Myocyte (in vitro differentiated cells): ENCODE data around the gene SLAMF7. TPM values are rescaled to one million over a fixed set of nuclear protein-coding genes. Genes with fewer than 3 reads are reported as not detected.

Source experiments
- DNase-seq: peaks from one replicate; pipeline ENCODE4 v3.0.0-alpha.2; 2012; ENCODE audit warnings: low read depth
- total RNA-seq: library from RNA; depleted of rRNA; stranded (reverse); fragments of >200 nt; gene quantifications from 2 replicates; pipeline ENCODE4 v1.2.3, GENCODE V29; 2014

Gene SLAMF7
- total RNA-seq, 1 donor from 2014 or later, result not detected

DNA sequence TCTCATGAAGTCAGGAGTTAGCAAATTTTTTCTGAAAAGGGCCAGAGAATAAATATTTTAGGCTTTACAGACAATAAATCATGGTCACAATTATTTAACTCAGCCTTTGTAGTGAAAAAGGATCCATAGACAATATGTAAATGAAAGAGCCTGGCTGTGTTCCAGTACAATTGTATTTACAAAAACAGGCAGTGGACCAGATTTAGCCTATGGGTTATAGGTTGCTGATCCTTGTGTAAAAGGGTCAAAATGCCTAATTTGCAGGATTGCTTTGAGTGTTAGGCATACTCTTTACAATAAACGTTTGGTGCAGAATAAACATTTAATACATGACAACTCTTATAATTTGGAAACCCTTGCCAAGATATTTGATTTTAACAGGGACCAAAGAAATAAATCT is 6.5 kb downstream of the SLAMF7 start:
- no peak for DNase-seq

DNA sequence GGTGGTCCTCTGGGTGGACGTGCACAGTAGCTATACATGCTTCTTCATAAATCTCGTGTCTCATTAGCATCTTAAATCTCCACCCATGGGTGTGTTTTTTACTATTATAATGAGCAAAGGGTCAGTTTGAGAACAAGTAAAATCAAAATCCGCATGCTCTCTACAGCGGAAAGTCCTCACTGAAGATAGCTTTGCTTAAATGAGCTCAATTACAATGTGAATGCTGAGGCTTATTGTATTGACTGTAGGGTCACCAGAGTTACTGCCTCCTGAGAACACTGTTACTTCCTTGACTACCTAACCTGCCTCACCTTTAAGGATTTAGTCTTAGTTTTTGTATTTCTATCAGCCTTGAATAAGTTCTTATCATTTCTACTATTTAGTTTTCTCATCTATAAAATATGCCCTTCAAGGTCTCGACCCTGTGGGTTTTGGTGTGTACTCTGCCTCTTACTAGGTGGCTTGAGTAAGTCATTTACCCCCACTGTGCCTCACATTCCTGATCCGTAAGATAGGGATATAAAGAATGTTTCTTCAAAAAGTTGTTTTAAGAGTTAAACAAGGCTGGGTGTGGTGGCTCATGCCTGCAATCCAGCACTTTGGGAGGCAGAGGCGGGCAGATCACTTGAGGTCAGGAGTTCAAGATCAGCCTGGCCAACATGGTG is 7.9 kb downstream of the SLAMF7 start:
- no peak for DNase-seq

DNA sequence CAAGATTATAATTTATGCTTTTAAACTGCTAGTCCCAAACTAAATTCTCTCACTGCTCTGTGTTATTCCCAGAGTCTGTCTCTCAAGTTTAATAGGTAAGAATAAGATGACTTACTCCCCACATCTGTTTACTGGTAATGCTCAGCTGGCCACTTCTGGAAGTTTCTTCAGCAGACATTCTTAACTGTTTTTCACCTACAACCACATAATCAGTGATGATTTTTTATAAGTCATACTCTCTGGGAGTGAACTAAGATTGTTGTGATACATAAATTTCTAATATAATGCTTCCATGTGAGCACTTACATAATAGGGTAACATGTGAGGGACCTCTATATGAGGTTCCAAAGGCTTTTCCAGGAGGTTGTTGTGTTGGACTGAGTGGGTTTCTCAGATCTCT is 8.7 kb downstream of the SLAMF7 start:
- DNase-seq, result no peak

DNA sequence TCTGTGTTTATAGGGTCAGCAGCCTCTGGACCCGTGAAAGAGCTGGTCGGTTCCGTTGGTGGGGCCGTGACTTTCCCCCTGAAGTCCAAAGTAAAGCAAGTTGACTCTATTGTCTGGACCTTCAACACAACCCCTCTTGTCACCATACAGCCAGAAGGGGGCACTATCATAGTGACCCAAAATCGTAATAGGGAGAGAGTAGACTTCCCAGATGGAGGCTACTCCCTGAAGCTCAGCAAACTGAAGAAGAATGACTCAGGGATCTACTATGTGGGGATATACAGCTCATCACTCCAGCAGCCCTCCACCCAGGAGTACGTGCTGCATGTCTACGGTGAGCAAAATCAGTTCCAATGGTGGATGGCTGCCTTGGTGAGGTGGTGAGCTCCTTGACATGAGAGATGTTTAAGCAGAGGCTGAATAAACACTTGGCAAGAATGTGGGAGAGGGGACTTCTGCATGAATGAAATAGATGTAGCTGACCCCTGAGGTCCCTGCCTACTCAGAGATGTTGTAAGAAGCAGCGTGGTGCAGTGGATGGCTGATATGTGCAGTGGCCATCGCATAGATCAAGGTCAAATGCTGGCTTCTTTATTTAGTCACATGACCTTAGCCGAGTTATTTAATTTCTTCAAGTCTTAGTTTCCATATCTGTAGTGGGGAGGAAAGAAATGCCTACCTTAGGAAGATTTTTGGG is 9.3 kb downstream of the SLAMF7 start:
- DNase-seq, result no peak

DNA sequence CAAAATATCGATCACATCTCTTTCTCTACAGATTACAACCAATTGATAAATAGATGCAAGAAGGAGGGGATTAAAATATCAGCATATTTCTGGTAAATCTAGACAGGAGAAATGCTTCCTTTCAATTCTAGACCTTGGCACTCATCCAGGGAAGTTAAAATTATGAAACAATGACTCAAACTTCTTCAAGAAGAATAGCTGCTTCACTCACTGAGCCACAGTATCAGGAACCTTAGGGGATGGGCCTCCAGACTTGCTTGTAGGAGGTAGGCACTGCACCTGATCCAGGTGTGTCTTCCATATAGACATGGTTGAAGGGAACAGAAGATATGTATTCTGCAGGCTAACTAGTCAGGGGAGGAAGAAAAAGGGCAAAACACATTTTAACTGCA is 9.8 kb downstream of the SLAMF7 start:
- no peak for DNase-seq

DNA sequence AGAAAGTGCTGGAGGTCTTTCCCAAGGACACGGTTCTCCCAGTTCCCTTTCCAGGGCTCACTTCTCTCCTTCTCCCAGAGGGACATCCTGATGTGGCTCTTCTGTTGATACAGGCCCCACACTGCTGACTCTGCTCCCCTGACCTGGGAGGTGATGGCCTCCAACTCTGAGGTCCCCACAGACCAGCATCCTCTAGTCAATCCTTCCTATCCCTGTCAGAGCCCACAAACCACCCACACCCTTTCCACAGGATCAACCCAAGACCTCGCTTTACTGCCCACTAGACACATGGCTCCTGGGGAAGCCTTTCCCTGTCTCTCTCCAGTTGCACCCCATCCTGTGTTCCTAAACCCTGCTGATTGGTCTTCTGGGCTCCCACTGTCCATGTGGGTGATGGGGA is 11.6 kb downstream of the SLAMF7 start:
- DNase-seq, result no peak

DNA sequence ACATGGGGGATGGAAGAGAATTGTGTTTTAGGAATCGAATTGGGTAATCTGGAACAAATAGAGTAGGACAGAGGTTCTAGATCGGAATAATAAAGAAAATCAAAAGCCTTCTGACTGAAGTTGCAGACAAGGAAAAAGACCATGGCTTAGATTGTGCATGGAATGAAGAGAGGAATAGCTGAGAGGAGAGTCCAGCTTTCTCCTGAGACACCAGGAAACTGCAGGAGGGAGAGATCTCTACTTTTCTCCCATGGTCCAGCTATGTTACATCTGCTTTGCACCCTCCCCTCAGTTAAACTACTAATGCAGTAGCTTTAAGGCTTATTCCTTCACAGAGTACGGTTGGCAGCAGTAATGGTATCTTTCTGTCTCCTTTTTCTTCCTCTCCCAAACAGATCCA is 13.4 kb downstream of the SLAMF7 start:
- no peak for DNase-seq

DNA sequence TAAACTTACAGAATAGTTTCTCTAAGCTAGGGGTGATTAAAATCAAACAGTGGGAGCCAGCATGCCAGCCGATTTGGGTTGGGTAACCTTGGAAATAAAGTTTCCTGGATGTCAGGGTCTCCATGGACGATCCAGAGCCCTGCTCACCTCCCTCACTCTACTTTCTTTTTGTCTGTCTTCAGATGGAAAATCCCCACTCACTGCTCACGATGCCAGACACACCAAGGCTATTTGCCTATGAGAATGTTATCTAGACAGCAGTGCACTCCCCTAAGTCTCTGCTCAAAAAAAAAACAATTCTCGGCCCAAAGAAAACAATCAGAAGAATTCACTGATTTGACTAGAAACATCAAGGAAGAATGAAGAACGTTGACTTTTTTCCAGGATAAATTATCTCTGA is 13.9 kb downstream of the SLAMF7 start:
- DNase-seq, result no peak

DNA sequence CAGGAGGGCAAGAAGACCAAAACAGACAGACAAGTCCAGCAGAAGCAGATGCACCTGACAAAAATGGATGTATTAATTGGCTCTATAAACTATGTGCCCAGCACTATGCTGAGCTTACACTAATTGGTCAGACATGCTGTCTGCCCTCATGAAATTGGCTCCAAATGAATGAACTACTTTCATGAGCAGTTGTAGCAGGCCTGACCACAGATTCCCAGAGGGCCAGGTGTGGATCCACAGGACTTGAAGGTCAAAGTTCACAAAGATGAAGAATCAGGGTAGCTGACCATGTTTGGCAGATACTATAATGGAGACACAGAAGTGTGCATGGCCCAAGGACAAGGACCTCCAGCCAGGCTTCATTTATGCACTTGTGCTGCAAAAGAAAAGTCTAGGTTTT is 14.5 kb downstream of the SLAMF7 start:
- no peak for DNase-seq

DNA sequence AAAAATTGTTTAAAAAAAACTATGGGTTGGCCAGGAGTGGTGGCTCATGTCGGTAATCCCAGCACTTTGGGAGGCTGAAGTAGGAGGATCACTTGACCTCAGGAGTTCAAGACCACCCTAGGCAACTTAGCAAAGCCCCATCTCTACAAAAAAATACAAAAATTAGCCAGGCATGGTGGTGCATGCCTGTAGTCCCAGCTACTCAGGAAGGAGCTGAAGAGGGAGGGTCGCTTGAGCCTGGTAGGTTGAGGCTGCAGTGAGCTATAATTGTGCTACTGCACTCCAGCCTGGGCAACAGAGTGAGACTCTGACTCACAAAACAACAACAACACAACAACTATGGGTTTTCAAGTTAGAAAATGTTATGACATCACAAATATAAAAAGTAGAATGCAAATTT is 16.4 kb downstream of the SLAMF7 start:
- no peak for DNase-seq

DNA sequence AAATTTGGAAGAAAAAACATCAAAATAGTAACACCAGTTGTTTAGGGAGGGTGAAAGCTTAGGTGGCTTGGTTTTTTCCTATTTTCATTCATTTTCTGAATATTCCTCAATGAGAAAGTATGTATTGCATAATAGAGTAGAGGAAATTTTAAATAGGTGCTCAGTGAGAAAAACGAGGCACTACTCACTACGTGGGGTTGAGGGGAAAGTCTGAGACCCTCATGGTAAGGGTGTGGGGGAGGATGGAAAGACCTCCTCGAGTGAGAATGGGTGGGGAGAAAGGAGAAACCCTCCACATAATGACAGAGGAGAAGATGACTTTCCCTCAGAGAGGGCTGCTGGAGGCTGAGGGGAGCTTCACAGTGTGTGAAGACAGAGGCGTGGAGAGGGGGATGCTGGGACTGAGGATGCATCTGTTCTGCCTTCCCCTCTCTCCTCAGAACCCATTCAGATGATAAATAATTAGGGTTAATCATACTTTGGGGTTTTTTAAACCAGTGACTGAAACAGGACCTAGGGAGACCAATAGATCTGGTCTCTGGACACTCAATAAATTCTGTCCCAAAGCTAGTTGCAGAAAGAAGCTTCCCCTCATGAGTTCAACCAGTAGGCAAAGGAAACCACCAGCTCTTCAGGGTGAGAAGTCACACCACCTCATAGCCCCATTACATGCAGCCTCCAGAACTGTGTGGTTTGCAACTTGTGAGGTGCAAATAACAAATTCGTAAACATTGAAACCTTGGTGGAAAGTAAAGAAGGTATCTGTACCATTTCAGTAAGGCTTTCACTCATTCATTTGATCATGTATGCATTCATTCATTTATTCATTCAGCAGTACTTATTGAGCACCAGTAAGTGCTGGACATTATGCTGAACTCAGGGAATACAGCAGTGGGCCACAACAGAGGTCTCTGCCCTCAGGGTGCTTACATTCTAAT is 17.1 kb downstream of the SLAMF7 start:
- no peak for DNase-seq

DNA sequence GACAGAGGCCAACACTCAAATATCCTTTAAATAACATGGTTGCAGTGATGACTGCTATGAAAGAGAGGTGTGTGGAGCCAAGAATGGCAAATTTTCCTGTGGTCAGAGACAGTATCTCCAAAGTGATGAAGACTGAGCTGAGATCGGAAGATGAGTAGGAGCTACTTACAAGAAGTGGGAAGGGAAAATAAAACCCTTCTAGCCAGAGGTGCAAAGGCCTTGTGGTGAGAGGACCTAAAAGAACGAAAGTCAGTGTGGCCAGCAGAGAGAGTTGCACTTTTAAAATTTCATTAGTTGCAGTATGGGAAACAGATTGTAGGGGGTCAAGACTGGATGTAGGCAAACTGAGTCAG is 17.8 kb downstream of the SLAMF7 start:
- no peak for DNase-seq

DNA sequence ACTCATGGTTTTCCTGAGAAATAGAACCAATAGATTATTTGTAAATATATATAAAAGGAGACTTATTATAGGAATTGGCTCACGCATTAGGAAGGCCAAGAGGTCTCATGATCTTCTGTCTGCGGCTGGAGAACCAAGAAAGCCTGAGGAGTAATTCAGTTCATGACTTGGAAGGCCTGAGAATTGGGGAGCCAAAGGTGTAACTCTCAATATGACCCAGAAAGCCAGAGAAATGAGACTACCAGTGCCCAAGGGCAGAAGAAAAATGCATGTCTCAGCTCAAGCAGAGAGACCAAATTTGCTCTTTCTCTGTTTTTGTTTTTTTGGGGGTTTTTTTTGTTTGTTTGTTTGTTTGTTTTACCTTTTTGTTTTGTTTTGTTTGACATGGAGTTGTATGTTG is 19.5 kb downstream of the SLAMF7 start:
- no peak for DNase-seq

DNA sequence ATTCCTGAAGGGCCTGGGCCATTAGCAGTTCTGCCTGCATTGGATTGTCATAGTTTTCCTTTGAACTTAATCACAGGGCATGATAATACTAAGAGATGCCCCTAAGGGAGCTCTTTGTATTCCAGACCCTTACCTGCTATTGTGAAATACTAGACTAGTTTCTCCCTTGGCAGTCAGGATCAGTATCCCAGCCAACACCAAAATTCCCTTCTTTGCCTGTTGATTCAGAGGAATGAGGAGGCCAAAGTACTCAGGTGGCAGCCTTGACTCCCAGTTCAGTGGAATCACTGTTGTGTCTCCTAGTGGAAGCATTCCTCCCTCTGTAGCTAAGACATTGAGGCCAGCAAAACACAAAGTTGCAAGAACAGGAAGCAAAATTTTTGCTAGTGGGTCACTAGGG is 20.7 kb downstream of the SLAMF7 start:
- DNase-seq, result no peak

DNA sequence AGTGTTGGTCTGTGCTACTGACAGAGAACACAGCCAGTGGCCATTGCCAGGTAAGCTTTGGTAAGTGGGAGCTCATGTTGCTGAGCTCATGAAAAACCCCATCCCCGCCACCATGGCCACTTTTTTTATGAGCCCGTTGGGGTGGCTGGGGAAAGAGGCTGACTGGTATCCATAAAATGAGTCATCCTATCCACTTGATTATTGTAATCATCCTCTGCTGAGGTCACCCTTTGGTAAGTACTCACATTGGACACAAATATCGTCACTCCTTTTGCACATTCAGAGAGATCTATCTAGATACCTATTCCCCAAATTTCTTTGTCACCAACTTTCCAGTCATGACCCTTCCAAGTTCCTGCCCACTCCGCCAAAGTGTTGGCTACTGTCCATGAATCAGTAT is 22.0 kb downstream of the SLAMF7 start:
- DNase-seq, result no peak

DNA sequence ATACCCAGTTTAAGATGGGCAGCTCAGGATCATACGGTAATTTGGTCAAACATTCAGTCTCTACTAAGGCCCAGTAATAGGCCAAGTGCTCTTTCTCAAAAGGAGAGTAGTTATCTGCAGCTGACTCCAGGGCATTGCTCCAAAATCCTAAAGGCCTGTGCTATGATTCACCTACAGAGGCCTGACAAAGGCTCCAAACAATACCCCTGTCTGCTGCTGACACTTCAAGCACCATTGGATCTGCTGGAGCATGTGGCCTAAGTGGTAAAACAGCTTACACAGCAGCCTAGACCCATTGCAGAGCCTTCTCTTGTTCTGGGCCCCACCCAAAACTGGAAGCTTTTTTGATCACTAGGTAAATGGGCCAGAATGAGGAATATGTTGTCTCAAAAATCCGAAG is 22.8 kb downstream of the SLAMF7 start:
- DNase-seq, result peak; percentile 14

DNA sequence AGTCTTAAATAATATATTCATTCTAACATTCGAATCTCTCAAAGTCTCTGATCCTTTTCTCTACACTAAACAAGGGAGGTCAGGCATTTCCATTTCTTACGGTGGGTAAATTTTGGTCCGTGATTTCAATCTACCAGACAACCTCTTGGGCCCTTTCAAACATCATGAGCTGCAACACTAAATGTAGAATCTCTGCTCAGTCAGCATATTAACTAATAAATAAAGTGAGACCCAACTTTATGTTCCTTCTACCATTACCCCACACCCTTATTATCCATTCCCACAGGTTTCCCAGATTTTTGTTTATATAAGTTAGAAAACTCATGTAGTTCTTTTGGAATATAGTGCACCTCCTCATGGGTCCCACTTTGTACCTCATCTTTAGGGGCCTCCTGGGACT is 24.9 kb downstream of the SLAMF7 start:
- no peak for DNase-seq

DNA sequence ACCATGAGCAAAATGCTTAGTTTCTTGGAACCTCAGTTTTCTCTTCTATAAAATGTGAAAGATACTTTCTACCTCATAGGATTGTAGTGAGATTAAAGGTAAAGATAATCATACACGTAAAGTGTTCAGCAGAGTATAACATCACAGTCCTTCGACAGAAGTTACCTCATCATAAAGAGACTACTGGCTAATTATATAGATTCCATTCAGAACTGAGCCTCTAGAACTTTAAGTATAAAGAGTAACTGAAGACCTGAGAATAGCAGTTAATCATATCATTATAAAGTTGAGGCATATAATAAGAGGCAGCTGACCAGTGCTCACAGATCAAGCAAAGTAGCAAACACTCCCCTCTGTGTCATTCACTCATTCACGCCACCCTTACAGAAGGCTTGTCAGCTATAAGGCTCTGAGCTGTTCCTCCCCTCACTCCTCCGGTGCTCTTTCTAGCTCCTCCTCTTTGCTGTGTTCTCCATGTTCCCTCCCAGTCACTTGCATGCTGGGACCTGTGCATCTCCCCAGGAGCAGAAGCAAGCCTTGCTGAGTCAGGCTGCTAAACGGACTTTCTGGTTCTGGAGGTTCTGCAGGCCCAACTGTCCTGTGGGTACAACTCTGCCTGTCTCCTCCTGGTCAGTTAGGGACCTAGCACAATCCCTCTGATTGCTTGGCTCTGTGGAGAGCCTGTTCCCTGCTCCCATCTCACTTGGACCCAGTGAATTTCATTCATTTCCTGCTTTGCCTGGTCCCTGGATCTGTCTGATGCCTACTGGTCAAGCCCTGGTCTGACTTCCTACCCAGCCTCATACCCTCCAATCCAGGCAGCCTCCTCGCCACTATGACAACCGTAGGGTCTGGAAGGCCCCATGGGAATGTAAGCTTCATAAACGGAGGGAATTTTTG is 28.6 kb downstream of the SLAMF7 start:
- DNase-seq, result no peak

DNA sequence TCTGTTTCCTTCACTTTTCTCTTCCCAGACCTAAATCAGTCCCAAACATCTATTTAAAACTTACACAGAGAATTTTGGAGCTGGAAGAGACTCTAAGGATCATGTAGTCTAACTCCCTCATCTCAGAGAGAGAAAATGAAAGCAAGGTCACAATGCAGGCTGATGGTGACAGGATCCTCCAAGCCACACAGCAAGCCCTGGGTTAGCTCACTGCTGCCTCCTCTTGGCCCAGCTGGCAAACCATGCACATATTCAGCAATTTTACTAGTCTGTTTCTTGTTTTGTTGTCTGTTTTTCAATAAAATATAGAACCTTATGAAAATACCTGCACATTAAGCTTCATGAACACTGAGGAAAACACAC is 29.2 kb downstream of the SLAMF7 start:
- peak; percentile 22 for DNase-seq

DNA sequence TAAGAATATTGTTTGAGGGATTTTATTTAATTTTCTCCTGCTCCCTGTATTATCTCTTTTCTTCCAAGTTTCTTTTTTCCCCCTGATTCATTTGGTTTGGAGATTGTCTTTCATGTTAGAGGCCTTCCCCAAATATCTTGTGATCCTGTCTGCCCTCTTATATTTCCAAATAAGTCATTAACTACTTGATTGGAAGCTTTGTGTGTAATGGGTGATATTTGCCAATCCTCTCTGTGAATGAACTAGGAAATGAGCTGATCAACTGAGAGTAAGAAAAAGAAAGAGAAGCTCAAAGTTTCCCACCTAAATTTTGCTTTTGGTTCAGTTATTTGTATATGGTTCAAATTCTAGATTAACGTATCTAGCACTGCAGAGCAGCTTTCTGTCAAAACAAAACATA is 33.3 kb downstream of the SLAMF7 start:
- no peak for DNase-seq

DNA sequence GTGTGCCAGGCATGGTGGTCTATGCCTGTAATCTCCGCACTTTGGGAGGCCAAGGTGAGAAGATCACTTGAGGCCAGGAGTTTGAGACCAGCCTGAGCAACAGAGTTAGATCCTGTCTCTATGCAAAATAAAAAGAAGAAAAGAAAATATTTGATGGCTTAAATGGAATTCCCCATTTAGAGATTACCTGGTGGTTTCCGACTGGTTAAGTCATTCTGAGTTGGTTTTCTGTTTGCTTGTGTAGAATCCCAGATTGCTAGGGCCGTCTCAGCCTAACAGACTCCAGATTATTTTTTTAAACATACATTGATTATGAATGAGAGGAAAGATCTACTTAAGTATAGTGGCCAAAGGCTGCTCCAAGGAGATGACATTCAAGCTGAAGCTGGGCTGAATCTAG is 34.0 kb downstream of the SLAMF7 start:
- no peak for DNase-seq
